A549 (cell line): ENCODE measurements around the gene STX18. TPM values are rescaled to one million over a fixed set of nuclear protein-coding genes. Genes with fewer than 3 reads are reported as not detected.

Experiments
- ATAC-seq, 2 experiments: fragments of 200-7000 bp in 1 of 2; fragments of >200 bp in 1 of 2; cut with Nextera tagmentation in 1 of 2; cut with Tn5 transposase in 1 of 2; 3 replicates each; pipeline versions ENCODE4 v1.8.0 to v1.9.1; 2018 to 2020; ENCODE audit warnings: mild to moderate bottlenecking in 1 of 2, moderate library complexity in 1 of 2
- CTCF ChIA-PET: fragments of 300-600 bp; sonication (Branson Sonifier 250); formaldehyde crosslinking; extraction: SDS; loops from one replicate; lab custom pipeline; 2021; ENCODE audit warnings: antibody characterized with exemption, inconsistent platforms; lab: Yijun Ruan, JAX
- POLR2A ChIA-PET: fragments of 350-600 bp; formaldehyde crosslinking; extraction: SDS; loops from one replicate; lab custom pipeline; 2021; ENCODE audit warnings: antibody characterized with exemption, inconsistent platforms; lab: Yijun Ruan, JAX
- DNase-seq, 2 experiments: peaks; one replicate each; pipeline versions ENCODE4 v3.0.0 to v3.0.0-alpha.2; 2011 to 2016; ENCODE audit warnings: low read depth in 1 of 2, low spot score in 1 of 2
- FAIRE-seq: peaks from 2 replicates; lab custom pipeline; 2011; peaks lifted over from hg19 to GRCh38; lab: Jason Lieb, UNC
- H3K27ac ChIP-seq, 2 experiments: fragments of >200 bp; sonication (Bioruptor Twin); formaldehyde crosslinking; 3 replicates each; pipeline ENCODE4 v1.5.1; 2016 to 2017
- H3K4me1 ChIP-seq: fragments of >200 bp; sonication (Bioruptor Twin); formaldehyde crosslinking; 3 replicates; pipeline ENCODE4 v1.6.1; 2016
- H3K4me2 ChIP-seq: fragments of >200 bp; sonication (Bioruptor Twin); formaldehyde crosslinking; 3 replicates; pipeline ENCODE4 v1.6.1; 2016
- H3K4me3 ChIP-seq: fragments of >200 bp; sonication (Bioruptor Twin); formaldehyde crosslinking; 3 replicates; pipeline ENCODE4 v1.5.1; 2016
- H3K9me3 ChIP-seq: fragments of >200 bp; sonication (Bioruptor Twin); formaldehyde crosslinking; 3 replicates; pipeline ENCODE4 v1.6.1; 2016
- BHLHE40 ChIP-seq: IDR thresholded peaks from 2 replicates; pipeline ENCODE4 v1.6.1; 2012; ENCODE audit warnings: low read depth, low read length, inconsistent platforms
- CBX2 ChIP-seq: fragments of 200-600 bp; sonication (generic); IDR thresholded peaks from 2 replicates; pipeline ENCODE4 v1.6.1; 2016; ENCODE audit warnings: low read depth, mild to moderate bottlenecking, borderline replicate concordance
- CBX8 ChIP-seq: fragments of 200-600 bp; sonication (generic); IDR thresholded peaks from 2 replicates; pipeline ENCODE4 v1.6.1; 2016
- EHMT2 ChIP-seq: fragments of 200-600 bp; sonication (generic); IDR thresholded peaks from 2 replicates; pipeline ENCODE4 v1.6.1; 2016; ENCODE audit warnings: antibody characterized with exemption, low read depth, mild to moderate bottlenecking, moderate library complexity
- FOSL2 ChIP-seq, 2 experiments: fragments of 450-650 bp in 1 of 2; fragments of >200 bp in 1 of 2; sonication (Bioruptor Twin) in 1 of 2; formaldehyde crosslinking; IDR thresholded peaks; 2 replicates each; pipeline versions ENCODE4 v1.5.0 to v1.6.1; 2016 to 2020; ENCODE audit warnings: mild to moderate bottlenecking in 1 of 2, moderate library complexity in 1 of 2
- FOXS1 ChIP-seq: fragments of 250-450 bp; sonication (Bioruptor Pico); IDR thresholded peaks from 2 replicates; pipeline ENCODE4 v1.5.0; 2020; ENCODE audit warnings: mild to moderate bottlenecking, moderate library complexity
- HDAC2 ChIP-seq: fragments of 200-600 bp; sonication (generic); IDR thresholded peaks from 2 replicates; pipeline ENCODE4 v1.6.1; 2016
- MYC ChIP-seq: IDR thresholded peaks from 2 replicates; pipeline ENCODE4 v1.6.1; 2012; ENCODE audit warnings: mild to moderate bottlenecking, inconsistent platforms, low read length, improper control_type of control experiment, borderline replicate concordance
- PHF8 ChIP-seq: fragments of 200-600 bp; sonication (generic); IDR thresholded peaks from 2 replicates; pipeline ENCODE4 v1.6.1; 2016; ENCODE audit warnings: low read depth, mild to moderate bottlenecking, antibody characterized with exemption, moderate library complexity, borderline replicate concordance
- RARB ChIP-seq: fragments of 250-450 bp; sonication (Bioruptor Pico); IDR thresholded peaks from 2 replicates; pipeline ENCODE4 v1.8.0; 2021; ENCODE audit warnings: mild to moderate bottlenecking, moderate library complexity
- RCOR1 ChIP-seq: fragments of 150-350 bp; IDR thresholded peaks from 2 replicates; pipeline ENCODE4 v1.6.1; 2014; ENCODE audit warnings: antibody characterized with exemption, low read length, low read depth
- RFX5 ChIP-seq: fragments of 450-650 bp; IDR thresholded peaks from 2 replicates; pipeline ENCODE4 v1.7.1; 2014; ENCODE audit warnings: antibody characterized with exemption, mild to moderate bottlenecking, moderate library complexity
- RNF2 ChIP-seq: fragments of 200-600 bp; sonication (generic); IDR thresholded peaks from 2 replicates; pipeline ENCODE4 v1.6.1; 2016; ENCODE audit warnings: low read depth, mild to moderate bottlenecking, antibody characterized with exemption, moderate library complexity, borderline replicate concordance
- SMC3 ChIP-seq: fragments of >200 bp; sonication (Bioruptor Twin); formaldehyde crosslinking; IDR thresholded peaks from 3 replicates; pipeline ENCODE4 v1.6.1; 2018; ENCODE audit warnings: inconsistent platforms
- SREBF2 ChIP-seq: fragments of 450-650 bp; IDR thresholded peaks from 2 replicates; pipeline ENCODE4 v1.6.1; 2014; ENCODE audit warnings: mild to moderate bottlenecking, moderate library complexity
- TP53 ChIP-seq: fragments of 250-450 bp; sonication (Bioruptor Pico); IDR thresholded peaks from 2 replicates; pipeline ENCODE4 v1.5.0; 2021; ENCODE audit warnings: mild to moderate bottlenecking, moderate library complexity
- ZC3H11A ChIP-seq: fragments of 450-650 bp; IDR thresholded peaks from 2 replicates; pipeline ENCODE4 v1.6.1; 2014; ENCODE audit warnings: antibody characterized with exemption, mild to moderate bottlenecking
- ZFP36 ChIP-seq: fragments of 450-650 bp; IDR thresholded peaks from 2 replicates; pipeline ENCODE4 v1.6.1; 2014; ENCODE audit warnings: borderline replicate concordance; ENCODE audit not compliant: partially characterized antibody
- WGBS: methylation state at CpG from one replicate; pipeline ENCODE4 v1.1.6; 2017; ENCODE audit errors: missing lambda C conversion rate; 5-methylcytosine and 5-hydroxymethylcytosine counted together
- polyA plus RNA-seq, 4 experiments: library from polyadenylated mRNA; depleted of rRNA in 3 of 4; stranded (reverse); fragments of >200 nt; fragmentation: RNase III in 1 of 4; extraction: RNeasy Plus Mini Kit Qiagen cat#74134 plus additional on column Dnase treatment in 1 of 4; gene quantifications; 2 replicates in 3 of 4; 3 replicates in 1 of 4; pipeline ENCODE4 v1.2.3, GENCODE V29; 2011 to 2017
- TF ChIP-seq, protein P1 (sequence below): fragments of 450-650 bp; IDR thresholded peaks from 2 replicates; pipeline ENCODE4 v1.6.1; 2014; ENCODE audit warnings: antibody characterized with exemption
- TF ChIP-seq, protein P2 (sequence below): fragments of 150-350 bp; IDR thresholded peaks from 2 replicates; pipeline ENCODE4 v1.6.1; 2014; ENCODE audit warnings: low read depth, mild to moderate bottlenecking, low read length
- TF ChIP-seq, protein P3 (sequence below): IDR thresholded peaks from 2 replicates; pipeline ENCODE4 v1.6.1; 2012

Gene STX18
- polyA plus RNA-seq, 2 of the 4 experiments (the other 2 are of a cell fraction) = 13.4 to 19.6 TPM

DNA sequence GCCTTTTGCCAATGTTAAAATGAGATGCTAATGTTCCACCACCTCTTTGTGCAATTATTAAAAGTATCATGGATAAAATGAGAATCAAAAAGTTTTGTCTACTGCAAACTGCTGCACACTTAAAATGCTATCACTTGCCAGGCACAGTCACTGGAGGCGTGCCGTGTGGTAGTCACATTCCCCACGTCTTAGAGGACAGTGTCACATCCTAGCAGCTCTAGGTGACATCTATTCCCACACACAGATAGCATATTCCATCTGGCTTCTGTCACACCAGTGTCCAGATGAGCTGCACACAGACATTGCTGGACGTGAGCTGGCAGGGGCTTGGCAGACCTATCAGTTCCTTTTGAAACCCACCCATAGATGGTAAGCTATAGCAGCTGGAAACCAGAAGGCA, 107.9 kb downstream of the STX18 start:
- POLR2A ChIA-PET = no interaction called here
- CTCF ChIA-PET = interaction anchor here (1.6 kb wide), 1 partner anchor 10 kb away, joined by 3 read pairs; no protein-coding TSS in a partner anchor
- no peak overlapping the region for H3K4me3 ChIP-seq
- no peak for TF ChIP-seq MYC
- no peak for TF ChIP-seq RCOR1
- no peak for TF ChIP-seq RNF2
- TF ChIP-seq, protein P1, sequence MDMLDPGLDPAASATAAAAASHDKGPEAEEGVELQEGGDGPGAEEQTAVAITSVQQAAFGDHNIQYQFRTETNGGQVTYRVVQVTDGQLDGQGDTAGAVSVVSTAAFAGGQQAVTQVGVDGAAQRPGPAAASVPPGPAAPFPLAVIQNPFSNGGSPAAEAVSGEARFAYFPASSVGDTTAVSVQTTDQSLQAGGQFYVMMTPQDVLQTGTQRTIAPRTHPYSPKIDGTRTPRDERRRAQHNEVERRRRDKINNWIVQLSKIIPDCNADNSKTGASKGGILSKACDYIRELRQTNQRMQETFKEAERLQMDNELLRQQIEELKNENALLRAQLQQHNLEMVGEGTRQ = no peak
- no peak for TF ChIP-seq CBX8
- TF ChIP-seq, protein P2, sequence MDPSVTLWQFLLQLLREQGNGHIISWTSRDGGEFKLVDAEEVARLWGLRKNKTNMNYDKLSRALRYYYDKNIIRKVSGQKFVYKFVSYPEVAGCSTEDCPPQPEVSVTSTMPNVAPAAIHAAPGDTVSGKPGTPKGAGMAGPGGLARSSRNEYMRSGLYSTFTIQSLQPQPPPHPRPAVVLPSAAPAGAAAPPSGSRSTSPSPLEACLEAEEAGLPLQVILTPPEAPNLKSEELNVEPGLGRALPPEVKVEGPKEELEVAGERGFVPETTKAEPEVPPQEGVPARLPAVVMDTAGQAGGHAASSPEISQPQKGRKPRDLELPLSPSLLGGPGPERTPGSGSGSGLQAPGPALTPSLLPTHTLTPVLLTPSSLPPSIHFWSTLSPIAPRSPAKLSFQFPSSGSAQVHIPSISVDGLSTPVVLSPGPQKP = no peak
- TF ChIP-seq TP53 (CRISPR knock-in tag) = no peak
- TF ChIP-seq FOSL2 (IDR thresholded peaks at IDR 0.05) = no peak
- no peak for TF ChIP-seq FOSL2 (CRISPR knock-in tag; IDR thresholded peaks at IDR 0.05)
- TF ChIP-seq PHF8 = no peak
- TF ChIP-seq HDAC2 = no peak
- no peak for TF ChIP-seq SMC3
- TF ChIP-seq, protein P3, sequence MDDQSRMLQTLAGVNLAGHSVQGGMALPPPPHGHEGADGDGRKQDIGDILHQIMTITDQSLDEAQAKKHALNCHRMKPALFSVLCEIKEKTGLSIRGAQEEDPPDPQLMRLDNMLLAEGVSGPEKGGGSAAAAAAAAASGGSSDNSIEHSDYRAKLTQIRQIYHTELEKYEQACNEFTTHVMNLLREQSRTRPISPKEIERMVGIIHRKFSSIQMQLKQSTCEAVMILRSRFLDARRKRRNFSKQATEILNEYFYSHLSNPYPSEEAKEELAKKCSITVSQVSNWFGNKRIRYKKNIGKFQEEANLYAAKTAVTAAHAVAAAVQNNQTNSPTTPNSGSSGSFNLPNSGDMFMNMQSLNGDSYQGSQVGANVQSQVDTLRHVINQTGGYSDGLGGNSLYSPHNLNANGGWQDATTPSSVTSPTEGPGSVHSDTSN = no peak
- TF ChIP-seq ZFP36 = no peak
- no peak for TF ChIP-seq SREBF2
- no peak for TF ChIP-seq EHMT2
- TF ChIP-seq ZC3H11A = no peak
- no peak for TF ChIP-seq BHLHE40
- no peak for TF ChIP-seq RFX5
- WGBS = 72% methylated on average over 4 of the region's 4 CpGs
- no peak overlapping the region for H3K27ac ChIP-seq
- FAIRE-seq (no peak), ATAC-seq (no peak), DNase-seq (no peak)
- H3K4me1 ChIP-seq = no peaks in the 10 kb centered on the region
- no peak overlapping the region for H3K4me2 ChIP-seq
- no peaks in the 10 kb centered on the region for H3K9me3 ChIP-seq

DNA sequence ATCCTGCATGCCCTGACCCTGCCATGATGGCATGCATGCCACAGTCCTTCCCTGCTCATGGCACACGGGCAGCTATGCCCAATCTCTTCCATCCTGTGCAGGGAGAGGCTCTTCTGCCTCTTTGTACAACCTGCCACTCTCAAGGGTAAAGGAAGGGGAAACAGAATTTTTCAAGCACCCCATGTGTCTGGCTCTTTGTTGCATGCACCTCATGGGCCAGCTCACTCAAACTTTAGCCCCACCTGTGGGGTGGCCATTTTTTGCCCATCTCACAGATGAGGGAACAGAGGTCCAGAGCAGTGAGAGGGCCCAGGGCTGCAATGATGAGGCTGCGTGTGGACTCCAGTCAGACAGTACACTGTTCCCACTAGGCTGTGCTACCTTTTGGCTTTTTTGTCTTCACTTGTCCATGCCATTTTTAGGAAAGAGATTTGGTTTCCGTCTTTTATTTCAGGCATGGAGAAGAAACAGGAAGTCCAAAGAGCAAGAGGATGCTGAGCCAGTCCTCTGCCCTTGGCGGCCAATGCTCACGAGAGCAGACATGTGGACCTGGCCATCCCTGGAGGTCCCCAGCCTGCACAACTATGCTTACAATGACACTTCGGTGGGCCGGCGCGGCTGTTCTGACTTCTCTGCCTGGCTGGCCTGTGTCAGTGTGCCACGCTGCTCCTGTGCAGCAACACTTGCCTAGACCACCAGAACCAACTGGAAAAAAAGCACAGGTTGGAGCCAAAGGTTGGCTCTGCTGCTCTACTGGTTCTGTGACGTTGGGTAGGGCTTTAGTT, 109.3 kb downstream of the STX18 start:
- ChIA-PET CTCF (interaction anchor here (1.6 to 1.7 kb wide), 2 partner anchors 11 to 170 kb away, joined by 3 to 8 read pairs; no protein-coding TSS in a partner anchor), POLR2A (no interaction called here)
- Histone ChIP-seq H3K4me3 (no peak overlapping the region), H3K27ac (no peak overlapping the region), H3K4me2 (no peak overlapping the region), H3K4me1 (no peaks in the 10 kb centered on the region), H3K9me3 (no peaks in the 10 kb centered on the region)
- DNase-seq = no peak
- no peak for FAIRE-seq
- TF ChIP-seq CBX2 (no peak), FOXS1 (CRISPR knock-in tag) (no peak), RARB (no peak), HDAC2 (no peak)
- ATAC-seq = no peak
- WGBS = 97% methylated on average over 11 of the region's 11 CpGs
